Eye (tissue), 1 donor: ENCODE measurements around the gene HMBS.
"Not testable (repeated sequence)": the region's sequence is repeated elsewhere in the genome, so short reads cannot be mapped to it uniquely, and the experiment has no call there.

Experiments used
- DNase-seq: peaks from one replicate; pipeline ENCODE4 v3.0.0-alpha.2; 2015

Gene HMBS

DNA sequence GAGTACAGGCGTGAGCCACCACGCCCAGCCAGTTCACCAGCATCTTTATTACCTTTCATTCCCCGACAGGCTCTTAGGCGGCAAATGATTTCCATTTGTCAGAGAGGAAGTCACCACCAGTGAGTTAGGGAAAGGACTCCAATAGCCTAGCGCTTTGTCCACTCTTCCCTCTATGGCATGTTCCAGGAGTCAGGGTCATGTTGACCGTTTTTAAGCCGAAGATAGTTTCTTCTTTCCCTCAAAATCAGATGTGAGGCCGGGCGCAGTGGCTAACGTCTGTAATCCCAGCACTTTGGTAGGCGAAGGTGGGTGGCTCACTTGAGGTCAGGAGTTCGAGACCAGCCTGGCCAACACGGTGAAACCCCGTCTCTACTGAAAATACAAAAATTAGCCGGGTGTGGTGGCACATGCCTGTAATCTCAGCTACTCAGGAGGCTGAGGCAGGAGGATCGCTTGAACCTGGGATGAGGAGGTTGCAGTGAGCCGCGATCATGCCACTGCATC, 18.5 kb downstream of the HMBS start:
- DNase-seq = not testable (repeated sequence)

DNA sequence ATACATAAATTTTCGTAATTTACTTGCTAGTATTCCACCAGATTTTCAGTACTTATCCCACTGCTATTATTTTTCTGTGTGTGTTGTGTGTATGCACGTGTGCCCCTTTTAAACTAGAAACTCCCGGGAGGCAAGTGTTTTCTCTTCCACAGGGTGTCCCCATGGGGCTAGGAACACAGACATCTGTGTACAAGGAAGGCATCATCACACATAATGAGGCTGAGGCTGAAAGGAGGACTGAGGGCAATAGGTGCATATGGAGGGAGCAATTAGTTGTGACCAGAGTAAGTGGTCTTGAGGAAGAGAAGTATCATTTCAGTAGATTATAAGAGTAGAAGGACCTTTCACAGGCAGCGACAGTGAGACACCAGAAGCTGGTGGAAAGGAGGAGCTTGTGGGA, 19.1 kb downstream of the HMBS start:
- peak; percentile 20 for DNase-seq

DNA sequence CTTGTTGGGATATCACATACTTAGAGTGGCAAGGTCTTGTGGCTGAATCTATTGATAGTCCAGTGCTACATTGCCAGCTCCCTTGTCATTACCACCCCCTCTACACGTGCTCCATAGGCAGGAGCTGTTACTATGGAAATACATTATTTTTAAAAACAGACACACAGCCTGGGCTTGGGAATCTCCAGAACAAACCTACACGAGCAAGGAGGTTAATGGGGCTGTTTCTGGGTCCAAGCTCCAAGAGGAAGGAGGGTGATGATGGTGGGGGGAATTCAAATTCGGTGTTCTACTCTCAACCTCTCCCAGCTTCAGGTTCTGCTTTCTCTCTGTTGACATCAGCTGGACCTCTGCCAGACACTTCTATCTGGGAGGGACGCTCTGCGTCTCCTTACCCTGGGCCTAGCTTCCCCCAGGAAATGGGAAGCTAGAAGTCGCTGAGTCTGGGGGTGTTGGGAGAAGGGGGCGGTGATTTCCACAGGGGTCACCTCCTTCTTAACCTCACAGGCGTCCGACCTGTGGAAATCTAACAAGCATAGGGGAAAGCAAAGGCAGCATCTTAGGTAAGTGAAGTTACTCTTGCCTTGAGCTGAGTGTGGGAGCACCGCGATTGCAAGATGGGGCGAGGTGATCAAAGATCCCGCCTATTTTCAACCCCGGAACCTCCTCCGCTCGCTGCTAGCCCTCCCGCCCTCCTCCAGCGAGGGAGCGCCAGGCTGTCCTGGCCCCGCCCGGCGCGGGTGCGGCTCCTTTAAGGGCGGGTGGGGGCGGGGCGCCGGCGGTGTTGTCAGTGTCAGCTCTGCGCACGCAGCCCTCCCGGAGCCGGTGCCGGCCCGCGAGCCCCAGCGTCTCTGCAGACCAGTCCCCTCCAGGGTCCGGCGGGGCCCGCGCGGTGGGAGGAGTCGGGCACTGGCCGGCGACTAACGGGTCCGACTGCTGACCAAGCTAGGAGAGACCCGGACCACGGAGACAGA, 22.2 kb downstream of the HMBS start, which contains the start of gene C2CD2L:
C2CD2L (plus strand) TSS at position 781 of the 974 bp plus-strand sequence. CDS start 398 bp downstream, outside the sequence.
- peak; percentile 93 for DNase-seq

DNA sequence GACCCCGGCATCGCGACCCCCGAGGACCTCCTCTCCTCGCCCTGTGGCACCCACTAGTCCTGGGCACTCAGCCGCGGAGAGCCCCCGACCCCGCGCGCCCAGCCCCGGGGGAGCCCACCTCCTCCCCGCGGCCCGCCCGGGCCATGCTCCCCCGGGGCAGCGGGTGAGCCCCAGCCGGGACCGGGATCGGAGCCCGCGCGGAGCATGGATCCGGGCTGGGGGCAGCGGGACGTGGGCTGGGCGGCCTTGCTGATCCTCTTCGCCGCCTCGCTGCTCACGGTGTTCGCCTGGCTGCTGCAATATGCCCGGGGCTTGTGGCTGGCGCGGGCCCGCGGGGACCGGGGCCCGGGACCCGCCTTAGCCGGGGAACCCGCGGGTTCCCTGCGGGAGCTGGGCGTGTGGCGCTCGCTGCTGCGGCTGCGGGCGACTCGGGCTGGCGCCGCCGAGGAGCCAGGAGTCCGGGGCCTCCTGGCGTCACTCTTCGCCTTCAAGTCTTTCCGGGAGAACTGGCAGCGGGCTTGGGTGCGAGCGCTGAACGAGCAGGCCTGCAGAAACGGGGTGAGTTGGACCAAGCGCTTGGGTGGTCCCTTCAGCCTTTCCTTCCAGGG, 23.0 kb downstream of the HMBS start:
- DNase-seq = no peak

DNA sequence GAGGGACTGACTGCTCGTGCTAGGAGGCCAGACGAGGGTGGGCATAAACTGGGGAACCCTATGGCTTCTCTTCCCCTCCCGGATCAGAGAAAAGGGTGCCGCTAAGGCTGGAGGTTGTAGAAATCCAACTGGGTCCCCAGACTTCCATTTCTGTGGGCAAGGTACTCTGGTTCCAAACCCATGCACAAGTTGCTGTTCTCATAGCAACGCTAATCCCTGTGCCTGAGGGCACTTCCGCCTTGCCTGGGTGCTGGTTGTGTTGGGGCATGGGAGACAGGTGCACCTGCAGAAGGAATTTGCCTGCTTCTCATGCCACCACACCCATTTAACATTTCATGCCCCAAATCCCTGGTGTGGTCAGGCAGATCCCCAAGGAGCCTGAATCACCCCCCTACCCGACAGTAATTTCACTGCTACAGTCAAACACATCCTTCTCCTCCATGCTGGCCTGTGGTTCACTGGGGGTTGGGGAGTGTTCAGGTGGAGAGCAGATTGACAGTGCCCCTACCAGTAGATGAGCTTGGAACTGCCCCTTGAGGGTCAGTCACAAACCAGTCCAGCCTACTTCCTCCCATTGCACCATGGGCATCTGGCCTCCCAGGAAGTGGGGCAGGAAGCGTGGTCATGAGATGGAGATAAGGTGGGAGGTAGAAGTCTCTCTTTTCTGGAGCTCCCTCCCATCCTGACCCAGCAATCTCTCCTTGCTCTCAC, 23.6 kb downstream of the HMBS start:
- peak; percentile 60 for DNase-seq

DNA sequence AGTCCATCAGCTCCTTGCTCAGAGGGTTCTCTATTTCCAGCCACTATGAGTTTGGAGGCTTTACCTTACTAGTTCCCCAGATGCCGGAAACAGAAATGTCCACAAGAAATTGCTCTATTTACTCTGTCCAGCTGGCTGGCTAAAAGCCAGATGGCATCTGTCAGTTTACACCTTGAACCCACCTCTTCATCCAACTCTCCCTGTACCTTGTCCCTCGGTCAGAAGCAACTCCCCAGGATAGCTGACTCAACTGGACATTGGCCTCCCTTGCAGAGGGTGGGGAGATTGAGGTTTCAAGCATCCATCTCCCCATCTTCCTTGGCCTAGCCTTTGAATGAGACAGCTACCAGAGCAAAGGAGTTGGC, 24.2 kb downstream of the HMBS start:
- DNase-seq = no peak

DNA sequence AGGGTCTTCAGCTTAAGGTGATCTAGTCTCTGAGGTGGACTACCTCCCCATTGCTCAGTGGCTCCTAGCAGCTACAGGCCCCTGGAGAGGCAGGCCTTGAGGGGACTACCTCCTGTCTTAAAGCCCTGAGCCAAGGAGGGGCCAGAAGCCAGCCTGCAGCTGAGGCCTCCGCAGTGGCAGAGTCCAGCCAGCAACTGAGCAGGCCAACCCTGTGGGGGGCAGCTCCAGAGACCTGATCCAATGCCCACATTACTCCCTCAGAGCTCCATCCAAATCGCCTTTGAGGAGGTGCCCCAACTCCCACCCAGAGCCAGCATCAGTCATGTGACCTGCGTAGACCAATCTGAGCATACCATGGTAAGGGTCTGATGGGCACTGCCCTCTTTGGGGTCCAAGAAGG, 25.2 kb downstream of the HMBS start:
- DNase-seq = no peak

DNA sequence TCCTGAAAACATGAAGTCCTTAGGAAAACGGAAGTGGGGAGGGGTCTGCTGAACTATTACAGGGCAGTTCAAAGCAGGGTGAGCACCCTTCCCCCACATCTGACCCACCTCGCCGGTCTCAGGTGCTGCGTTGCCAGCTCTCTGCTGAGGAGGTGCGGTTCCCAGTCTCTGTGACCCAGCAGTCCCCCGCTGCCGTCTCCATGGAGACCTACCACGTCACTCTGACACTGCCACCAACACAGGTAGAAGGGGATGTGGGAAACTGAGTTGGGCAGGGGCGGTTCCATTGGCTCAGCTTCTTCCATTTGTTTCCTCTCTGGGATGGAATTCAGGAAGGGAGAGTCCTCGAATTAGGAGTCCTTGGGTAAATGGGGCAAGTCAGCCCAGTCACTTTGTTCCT, 25.8 kb downstream of the HMBS start:
- DNase-seq = no peak

DNA sequence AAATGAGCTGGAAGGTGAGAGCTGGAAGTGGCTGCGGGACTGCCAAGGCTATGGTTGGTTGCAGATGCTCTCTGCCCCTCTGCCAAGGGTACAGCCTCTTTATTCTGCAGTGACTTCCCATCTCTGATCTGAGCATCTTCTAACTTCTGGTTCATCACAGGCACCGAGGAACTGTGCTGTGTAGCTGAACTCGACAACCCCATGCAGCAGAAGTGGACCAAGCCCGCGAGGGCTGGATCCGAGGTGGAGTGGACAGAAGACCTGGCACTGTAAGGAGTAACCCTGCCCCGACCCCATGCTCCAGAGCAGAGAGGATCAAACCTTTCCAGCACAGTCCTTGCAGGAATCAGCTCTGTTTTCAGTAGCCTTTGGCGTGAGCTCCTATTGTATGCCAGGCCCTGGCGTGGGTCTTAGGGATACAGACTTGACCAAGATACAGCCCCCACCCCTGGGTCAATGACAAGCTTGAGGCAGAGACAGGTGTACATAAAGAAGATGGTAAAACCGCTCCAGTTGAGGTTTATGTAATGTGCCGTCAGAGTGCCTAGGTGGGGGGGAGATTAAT, 26.8 kb downstream of the HMBS start:
- DNase-seq = no peak

DNA sequence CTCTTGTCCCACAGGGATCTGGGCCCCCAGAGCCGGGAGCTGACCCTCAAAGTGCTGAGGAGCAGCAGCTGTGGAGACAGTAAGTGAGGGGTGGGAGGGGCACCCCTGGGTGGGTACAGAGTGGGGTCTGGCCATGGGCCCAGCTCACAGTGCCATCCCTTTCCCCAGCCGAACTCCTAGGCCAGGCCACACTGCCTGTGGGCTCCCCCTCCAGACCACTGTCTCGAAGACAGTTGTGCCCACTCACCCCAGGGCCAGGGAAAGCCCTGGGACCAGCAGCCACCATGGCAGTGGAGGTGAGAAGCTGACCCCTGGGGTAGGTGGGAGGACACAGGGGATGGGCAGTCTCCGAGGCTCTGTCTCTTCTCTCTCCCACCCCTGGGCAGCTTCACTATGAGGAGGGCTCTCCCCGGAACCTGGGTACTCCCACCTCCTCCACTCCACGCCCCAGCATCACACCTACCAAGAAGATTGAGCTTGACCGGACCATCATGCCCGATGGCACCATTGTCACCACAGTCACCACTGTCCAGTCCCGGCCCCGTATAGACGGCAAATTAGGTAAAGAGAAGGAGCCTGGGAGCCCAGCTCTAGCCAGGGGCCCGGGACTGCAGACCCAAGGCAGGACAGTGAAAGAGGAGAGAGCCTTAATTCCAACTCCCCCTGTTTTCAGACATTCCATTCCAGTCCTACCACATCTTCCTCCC, 27.8 kb downstream of the HMBS start:
- DNase-seq = no peak

DNA sequence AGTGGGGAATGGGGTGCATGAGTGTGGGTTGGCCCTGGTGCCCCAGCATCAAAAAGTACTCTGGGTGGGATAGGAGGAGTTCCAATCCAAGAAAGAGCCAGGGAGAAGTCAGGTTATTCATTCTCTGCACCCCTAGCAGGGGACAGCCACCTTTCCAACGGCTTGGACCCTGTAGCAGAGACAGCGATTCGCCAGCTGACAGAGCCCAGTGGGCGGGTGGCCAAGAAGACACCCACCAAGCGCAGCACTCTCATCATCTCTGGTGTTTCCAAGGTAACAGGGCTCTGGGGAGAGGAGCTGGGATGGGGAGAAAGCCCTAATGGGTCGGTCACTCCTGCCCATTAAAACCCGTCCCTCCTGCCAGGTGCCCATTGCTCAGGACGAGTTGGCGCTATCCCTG, 29.0 kb downstream of the HMBS start:
- DNase-seq = no peak

DNA sequence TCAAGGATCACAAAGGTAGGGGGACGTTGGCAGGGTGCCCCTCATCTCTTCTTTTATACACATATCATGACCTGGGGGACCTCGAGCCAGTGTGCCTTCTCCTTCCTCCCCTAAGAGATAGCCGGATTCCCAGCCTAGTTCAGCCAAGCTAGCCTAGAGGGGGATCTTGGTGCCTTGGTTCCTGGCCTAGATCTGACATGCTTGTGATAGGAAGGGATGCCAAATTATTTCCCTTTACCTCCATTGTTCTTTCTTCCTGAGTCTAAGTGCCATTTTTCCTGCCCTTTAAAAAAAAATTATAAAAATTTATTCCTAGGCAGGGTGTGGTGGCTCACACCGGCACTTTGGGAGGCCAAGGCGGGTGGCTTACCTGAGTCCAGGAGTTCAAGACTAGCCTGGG, 29.7 kb downstream of the HMBS start:
- no peak for DNase-seq

DNA sequence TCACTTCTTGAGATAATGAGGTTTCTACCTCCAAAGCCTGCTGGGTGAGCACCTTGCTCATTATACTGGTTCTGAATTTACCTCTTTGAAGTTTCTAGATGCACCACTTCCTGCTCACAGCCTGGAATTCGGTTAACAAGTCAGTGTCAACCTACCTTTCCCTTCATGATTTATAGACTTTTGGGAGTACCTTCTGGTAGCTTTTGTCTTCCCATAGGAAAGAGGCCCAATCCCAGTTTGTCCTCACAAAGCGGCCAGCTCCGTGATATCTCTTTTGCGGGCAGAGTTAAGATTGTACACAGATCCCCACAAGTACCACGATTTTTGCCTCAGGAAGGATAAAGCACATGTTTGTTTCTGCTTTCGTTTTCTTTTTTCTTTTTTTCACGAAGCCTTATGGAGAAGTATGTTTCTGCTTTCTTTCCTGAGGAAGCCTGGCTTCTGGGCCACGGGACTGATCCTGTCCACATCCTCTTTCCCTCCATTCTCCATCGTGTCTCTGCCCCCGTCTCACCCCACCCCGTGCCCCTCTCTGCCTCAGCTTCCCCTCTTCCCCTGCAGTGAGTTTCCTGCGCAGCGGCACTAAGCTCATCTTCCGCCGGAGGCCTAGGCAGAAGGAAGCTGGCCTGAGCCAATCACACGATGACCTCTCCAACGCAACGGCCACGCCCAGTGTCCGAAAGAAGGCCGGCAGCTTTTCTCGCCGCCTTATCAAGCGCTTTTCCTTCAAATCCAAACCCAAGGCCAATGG, 31.0 kb downstream of the HMBS start:
- no peak for DNase-seq

DNA sequence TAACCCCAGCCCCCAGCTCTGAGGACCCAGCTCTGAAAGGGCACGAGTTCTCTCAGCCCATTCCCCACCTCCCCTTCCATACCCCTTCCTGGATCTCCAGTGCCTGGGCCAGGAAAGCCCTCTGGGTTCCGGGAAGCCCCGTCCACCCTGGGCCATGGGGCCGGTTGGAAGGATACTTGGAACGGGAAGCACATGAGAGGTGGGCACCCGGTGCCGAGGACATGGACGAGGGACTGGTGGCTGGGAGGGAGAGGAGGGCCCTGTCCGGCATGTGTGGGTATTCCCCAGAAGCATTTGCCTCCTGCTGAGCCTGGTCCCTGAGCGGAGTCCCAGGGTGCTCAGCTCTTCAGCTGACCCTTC, 31.5 kb downstream of the HMBS start:
- DNase-seq = no peak

DNA sequence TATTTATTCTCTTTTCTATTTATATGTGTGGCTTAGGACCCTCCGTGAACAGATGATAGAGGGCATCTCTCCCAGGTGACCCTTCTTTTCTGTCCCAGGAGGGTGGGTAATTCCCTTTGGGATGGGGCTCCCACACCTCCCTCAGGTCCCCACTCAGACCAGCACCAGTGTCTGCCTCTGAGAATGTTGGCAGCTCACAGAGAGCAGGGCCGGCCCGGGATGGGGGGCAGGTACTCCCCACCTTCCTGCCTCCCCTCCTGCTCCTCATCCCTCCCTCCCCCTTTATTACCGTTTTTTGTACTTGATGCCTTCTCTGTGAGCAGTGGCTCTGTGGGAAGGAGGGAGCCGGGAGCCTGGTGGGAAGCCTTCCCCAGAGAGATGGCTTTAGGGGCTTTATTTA, 31.9 kb downstream of the HMBS start:
- no peak for DNase-seq

DNA sequence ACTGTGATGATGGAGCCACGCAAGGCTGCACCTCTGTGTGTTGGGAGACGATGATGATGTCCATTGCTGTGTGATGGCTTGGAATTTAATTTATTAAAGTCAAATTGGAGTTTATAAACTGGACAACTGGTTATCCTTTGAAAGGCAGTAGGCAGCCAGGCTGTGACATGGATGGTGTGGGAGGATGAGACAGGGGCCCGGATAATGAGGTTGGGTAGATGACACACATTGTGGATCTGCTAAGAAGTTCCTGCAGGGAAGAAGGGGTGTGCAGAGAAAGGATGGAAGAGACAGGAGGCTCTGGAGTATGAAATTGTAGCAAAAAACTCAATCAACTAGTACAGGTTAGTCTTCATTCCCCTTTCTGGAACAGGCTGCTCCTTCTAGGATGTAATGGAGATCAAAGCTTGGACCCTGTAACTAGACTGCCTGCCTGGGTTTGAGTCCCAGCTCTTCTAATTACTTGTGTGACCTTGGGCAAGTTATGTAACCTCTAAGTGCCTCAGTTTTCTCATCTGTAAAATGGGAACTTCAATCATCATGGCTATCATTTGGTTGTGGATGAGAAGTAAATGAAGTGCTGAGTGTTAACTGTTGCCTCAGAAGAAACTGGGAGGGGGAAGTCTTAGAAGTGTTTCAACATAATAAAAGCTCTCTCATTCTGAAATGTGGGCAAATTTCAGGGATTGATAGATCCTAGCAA, 32.5 kb downstream of the HMBS start:
- DNase-seq = no peak

DNA sequence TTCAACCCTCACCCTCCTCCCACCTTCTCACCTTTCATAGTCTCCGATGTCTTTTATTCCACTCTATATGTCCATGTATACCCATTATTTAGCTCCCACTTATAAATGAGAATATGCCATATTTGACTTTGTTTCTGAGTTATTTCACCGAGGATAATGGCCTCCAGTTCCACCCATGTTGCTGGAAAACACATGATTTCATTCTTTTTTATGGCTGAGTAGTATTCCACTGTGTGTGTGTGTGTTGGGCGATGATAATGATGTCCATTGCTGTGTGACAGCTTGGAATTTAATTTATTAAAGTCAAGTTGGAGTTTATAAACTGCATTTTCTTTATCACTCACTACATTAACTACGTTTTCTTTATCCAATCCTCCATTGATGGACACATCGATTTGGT, 33.5 kb downstream of the HMBS start:
- DNase-seq = no peak

DNA sequence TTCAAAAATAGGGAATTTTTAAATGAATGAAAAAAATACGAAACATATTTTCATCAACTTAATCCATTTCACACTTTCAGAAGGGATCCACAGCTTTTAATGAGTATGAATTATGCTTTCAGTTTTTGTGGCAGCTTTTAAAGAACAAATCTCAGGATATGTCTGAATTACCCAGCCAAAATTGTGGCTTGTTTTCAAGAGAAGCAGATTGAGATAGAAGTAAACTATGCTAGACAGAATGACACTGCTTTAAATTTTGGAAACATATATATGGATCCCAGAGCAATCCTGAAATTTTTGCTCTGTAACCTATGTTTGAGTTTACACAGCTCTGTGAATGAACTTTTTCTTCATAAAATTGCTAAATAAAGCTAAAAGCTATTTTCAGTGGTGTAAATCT, 34.3 kb downstream of the HMBS start:
- no peak for DNase-seq

DNA sequence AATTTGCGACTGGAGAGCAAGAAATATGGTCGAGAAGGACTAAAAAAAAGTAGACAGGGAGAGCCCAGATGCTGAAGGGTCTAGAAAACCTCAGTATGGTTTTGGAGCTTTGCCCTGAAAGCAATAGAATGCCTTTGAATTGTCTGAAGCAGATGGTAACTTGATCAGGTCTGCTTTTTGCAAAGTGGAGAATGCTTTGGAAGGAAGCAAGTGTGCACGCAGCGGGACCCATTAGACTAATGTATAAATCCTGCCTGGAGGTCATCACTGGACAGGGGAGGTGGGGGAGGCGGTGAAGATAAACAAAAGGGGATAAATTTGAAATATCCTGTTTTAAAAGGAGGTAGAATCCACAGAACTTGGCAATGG, 35.9 kb downstream of the HMBS start:
- no peak for DNase-seq

DNA sequence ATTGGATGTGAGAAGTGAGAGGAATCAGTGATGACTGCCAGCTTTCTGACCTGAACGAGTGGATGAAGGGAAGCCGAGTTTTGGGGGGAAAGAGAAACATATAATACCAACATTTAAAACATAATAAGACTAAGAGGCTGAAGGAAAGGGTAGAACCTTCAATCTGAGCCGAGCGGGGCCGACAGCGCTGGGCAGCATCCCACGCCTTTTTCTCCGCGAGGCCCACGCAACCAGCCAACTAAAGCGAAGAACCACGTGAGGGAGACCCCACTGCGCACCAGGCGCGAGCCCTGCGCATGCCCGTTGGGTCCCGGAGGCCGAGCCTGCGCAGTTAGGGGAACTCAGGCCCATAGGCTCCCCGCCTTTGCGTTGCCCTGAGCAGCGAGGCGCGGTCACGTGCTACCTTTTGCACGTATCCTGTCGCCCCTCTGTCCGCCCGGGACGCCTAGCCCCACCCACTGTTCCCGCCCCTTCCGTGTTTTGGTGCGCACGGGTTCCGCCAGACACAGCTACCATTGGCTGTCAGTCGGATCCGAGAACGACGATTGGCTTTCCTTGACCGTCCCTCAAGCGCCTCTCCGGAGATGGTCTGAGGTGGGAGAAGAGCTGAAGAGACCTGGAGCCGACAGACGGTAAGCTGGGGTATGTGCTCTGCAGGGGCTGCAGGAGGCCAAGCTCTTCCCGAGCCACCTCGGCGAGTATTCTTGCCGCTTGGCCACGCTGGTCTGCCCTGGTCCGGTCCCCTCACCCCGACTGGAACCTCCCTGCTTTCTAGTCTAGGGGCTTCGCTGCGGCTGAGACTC, 36.5 kb downstream of the HMBS start, which contains the start of gene HINFP:
HINFP (plus strand) TSS at position 573 of the 803 bp plus-strand sequence. CDS start 5,365 bp downstream, outside the sequence.
- peak; percentile 99 for DNase-seq
